Dendritic cell treated with granulocyte-macrophage colony-stimulating factor and Interleukin-4, amounts not matched to agents 40 ng/mL and 50 ng/mL, for 4 days (primary cell): ENCODE results near the gene EXOC3L2.
"Not testable (repeated sequence)": the region's sequence is repeated elsewhere in the genome, so short reads cannot be mapped to it uniquely, and the experiment has no call there.

Experiments
- H3K27ac Mint-ChIP-seq: one replicate; pipeline ENCODE4 v1.8.0; 2022; ENCODE audit warnings: mild to moderate bottlenecking, mixed read lengths
- H3K27me3 Mint-ChIP-seq: one replicate; pipeline ENCODE4 v1.8.0; 2022; ENCODE audit warnings: mild to moderate bottlenecking, mixed read lengths
- H3K36me3 Mint-ChIP-seq: one replicate; pipeline ENCODE4 v1.8.0; 2022; ENCODE audit warnings: low read depth, mixed read lengths
- H3K4me1 Mint-ChIP-seq: one replicate; pipeline ENCODE4 v1.8.0; 2022; ENCODE audit warnings: low read depth, mixed read lengths
- H3K4me3 Mint-ChIP-seq: one replicate; pipeline ENCODE4 v1.8.0; 2022; ENCODE audit warnings: mild to moderate bottlenecking, moderate library complexity, mixed read lengths
- H3K9me3 Mint-ChIP-seq: one replicate; pipeline ENCODE4 v1.8.0; 2022; ENCODE audit warnings: mixed read lengths
- intact Hi-C: fragments of 100-400 bp; cut with micrococcal nuclease; formaldehyde crosslinking; loops from one replicate; pipeline ENCODE4 v1.15.0; 2022

EXOC3L2 gene

GRCh38 chr19:45271098-45271734 is 26.0 kb upstream of the EXOC3L2 start:
- H3K4me1 Mint-ChIP-seq = no peaks in the 10 kb centered on the region
- H3K36me3 Mint-ChIP-seq = peaks cover 96% of the 10 kb centered on the region
- no peaks in the 10 kb centered on the region for H3K27me3 Mint-ChIP-seq
- H3K9me3 Mint-ChIP-seq = no peaks in the 10 kb centered on the region
- no peak overlapping the region for H3K27ac Mint-ChIP-seq
- intact Hi-C loops = no loop called here
- no peak overlapping the region for H3K4me3 Mint-ChIP-seq

GRCh38 chr19:45269939-45270338 is 24.7 kb upstream of the EXOC3L2 start:
- peaks cover 96% of the 10 kb centered on the region for H3K36me3 Mint-ChIP-seq
- intact Hi-C loops, H3K9me3 Mint-ChIP-seq, H3K27me3 Mint-ChIP-seq, H3K27ac Mint-ChIP-seq, H3K4me3 Mint-ChIP-seq, H3K4me1 Mint-ChIP-seq: not testable (repeated sequence)

DNA sequence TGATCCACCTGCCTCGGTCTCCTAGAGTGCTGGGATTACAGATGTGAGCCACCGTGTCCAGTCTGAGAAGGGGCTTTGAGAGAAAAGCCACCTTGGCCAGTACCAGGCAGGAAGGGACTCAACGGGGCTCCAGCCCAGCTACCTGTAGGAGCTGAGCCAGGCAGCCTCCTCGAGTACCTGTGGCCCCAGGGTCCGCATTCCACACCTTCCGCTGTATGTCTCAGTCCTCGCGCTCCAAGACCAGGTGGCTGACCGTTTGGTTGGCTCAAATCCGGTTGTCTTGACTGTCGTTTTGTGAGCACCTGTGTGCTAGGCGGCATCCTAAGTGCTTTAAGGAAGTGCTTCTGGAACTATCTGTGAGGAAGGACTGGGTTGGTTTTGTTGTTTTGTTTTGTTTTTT is 22.1 kb upstream of the EXOC3L2 start:
- Mint-ChIP-seq H3K4me1 (no peaks in the 10 kb centered on the region), H3K9me3 (no peaks in the 10 kb centered on the region), H3K27ac (no peak overlapping the region), H3K4me3 (no peak overlapping the region), H3K27me3 (no peaks in the 10 kb centered on the region), H3K36me3 (peaks cover 90% of the 10 kb centered on the region)
- intact Hi-C loops = no loop called here

DNA sequence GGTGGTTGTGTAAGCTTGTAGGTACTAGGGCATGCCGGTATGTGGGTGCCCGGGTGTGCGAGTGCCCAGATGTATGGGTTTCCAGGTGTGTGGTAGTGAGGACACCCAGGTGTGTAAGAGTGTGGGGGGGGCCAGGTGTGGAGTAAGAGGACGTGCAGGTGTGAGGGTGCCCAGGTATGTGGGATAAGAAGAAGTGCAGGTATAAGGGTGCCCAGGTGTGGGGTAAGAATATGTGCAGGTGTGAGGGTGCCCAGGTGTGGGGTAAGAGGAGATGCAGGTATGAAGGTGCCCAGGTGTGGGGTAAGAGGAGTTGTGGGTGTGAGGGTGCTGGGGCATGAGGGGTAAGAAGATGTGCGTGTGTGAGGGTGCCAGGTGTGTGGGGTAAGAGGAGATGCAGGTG is 20.2 kb upstream of the EXOC3L2 start:
- H3K27me3 Mint-ChIP-seq = no peaks in the 10 kb centered on the region
- no peak overlapping the region for H3K27ac Mint-ChIP-seq
- no peaks in the 10 kb centered on the region for H3K4me1 Mint-ChIP-seq
- intact Hi-C loops = no loop called here
- no peak overlapping the region for H3K4me3 Mint-ChIP-seq
- H3K36me3 Mint-ChIP-seq = peaks cover 71% of the 10 kb centered on the region
- no peaks in the 10 kb centered on the region for H3K9me3 Mint-ChIP-seq

DNA sequence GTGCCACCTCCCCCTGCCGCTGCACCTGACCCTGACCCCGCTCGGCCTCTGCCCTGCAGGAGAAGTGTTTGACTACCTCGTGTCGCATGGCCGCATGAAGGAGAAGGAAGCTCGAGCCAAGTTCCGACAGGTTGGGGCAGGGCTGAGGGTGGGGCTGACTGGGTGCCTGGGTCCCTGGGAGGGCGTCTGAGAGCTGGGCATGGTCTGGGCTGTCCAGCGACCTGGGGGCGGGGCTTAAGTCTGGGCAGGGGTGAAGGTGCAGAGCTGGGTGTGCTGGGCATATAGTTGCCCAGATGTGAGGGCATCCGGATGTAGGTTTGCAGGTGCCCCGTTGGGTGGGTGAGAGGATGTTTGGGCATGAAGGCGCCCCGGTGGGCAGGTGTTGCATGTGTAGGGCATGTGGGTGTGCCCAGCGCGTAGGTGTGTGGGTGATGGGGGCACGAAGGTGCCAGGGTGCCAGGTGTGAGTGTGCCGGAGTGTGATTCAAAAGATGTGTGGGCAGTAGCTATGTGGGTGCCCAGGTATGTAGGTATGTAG is 19.6 kb upstream of the EXOC3L2 start:
- intact Hi-C loops = no loop called here

GRCh38 chr19:45263013-45263412 is 17.8 kb upstream of the EXOC3L2 start:
- intact Hi-C loops = no loop called here
- Mint-ChIP-seq H3K4me1 (no peaks in the 10 kb centered on the region), H3K36me3 (peaks cover 61% of the 10 kb centered on the region), H3K27ac (no peak overlapping the region), H3K27me3 (no peaks in the 10 kb centered on the region), H3K4me3 (no peak overlapping the region), H3K9me3 (no peaks in the 10 kb centered on the region)

More for the DNA sequence above, 19.6 kb upstream of the EXOC3L2 start:
- Mint-ChIP-seq H3K27me3 (no peaks in the 10 kb centered on the region), H3K36me3 (peaks cover 66% of the 10 kb centered on the region), H3K4me3 (no peak overlapping the region), H3K9me3 (no peaks in the 10 kb centered on the region), H3K27ac (no peak overlapping the region), H3K4me1 (no peaks in the 10 kb centered on the region)

- intact Hi-C loops = no loop called here
- no peaks in the 10 kb centered on the region for H3K27me3 Mint-ChIP-seq
- H3K4me1 Mint-ChIP-seq = no peaks in the 10 kb centered on the region
- H3K4me3 Mint-ChIP-seq = no peak overlapping the region
- H3K36me3 Mint-ChIP-seq = peaks cover 59% of the 10 kb centered on the region
- H3K9me3 Mint-ChIP-seq = no peaks in the 10 kb centered on the region
- no peak overlapping the region for H3K27ac Mint-ChIP-seq
These were observed 17.4 kb upstream of the EXOC3L2 start for GRCh38 chr19:45262570-45262969.

DNA sequence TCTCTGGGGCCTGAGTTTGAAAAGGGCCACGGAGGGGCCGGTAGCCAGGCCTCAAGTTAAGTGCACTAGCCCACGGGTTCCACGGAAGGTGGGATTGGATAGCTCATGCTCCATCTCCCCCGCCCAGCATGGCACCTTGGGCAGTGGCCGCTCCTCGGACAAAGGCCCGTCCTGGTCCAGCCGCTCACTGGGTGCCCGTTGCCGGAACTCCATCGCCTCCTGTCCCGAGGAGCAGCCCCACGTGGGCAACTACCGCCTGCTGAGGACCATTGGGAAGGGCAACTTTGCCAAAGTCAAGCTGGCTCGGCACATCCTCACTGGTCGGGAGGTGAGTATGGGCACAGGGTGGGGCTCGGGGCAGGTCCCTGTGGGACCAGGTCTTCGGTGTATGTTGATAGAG is 13.7 kb upstream of the EXOC3L2 start:
- intact Hi-C loops = no loop called here

GRCh38 chr19:45256836-45257235 is 11.6 kb upstream of the EXOC3L2 start:
- intact Hi-C loops = no loop called here
- Mint-ChIP-seq H3K27me3 (no peaks in the 10 kb centered on the region), H3K36me3 (peaks cover 17% of the 10 kb centered on the region), H3K4me3 (no peak overlapping the region), H3K27ac (no peak overlapping the region), H3K9me3 (no peaks in the 10 kb centered on the region), H3K4me1 (peaks cover 33% of the 10 kb centered on the region)

More for the DNA sequence above, 13.7 kb upstream of the EXOC3L2 start:
- H3K36me3 Mint-ChIP-seq = peaks cover 26% of the 10 kb centered on the region
- H3K9me3 Mint-ChIP-seq = no peaks in the 10 kb centered on the region
- no peak overlapping the region for H3K27ac Mint-ChIP-seq
- no peak overlapping the region for H3K4me3 Mint-ChIP-seq
- H3K27me3 Mint-ChIP-seq = no peaks in the 10 kb centered on the region
- peaks cover 13% of the 10 kb centered on the region for H3K4me1 Mint-ChIP-seq

GRCh38 chr19:45255611-45256157 is 10.5 kb upstream of the EXOC3L2 start:
- H3K4me1 Mint-ChIP-seq = peaks cover 38% of the 10 kb centered on the region
- peak overlapping the region; percentile 14 for H3K27ac Mint-ChIP-seq
- intact Hi-C loops = no loop called here
- H3K36me3 Mint-ChIP-seq = peaks cover 20% of the 10 kb centered on the region
- H3K4me3 Mint-ChIP-seq = no peak overlapping the region
- H3K27me3 Mint-ChIP-seq = peaks cover 1% of the 10 kb centered on the region
- no peaks in the 10 kb centered on the region for H3K9me3 Mint-ChIP-seq

GRCh38 chr19:45254044-45254531 is 8.9 kb upstream of the EXOC3L2 start:
- H3K27me3 Mint-ChIP-seq = peaks cover 5% of the 10 kb centered on the region
- no peaks in the 10 kb centered on the region for H3K9me3 Mint-ChIP-seq
- H3K36me3 Mint-ChIP-seq = peaks cover 18% of the 10 kb centered on the region
- no peak overlapping the region for H3K4me3 Mint-ChIP-seq
- H3K4me1 Mint-ChIP-seq = peaks cover 41% of the 10 kb centered on the region
- intact Hi-C loops = loop anchor here (5.0 kb wide), 1 partner anchor 83 kb away; no protein-coding TSS in a partner anchor
- no peak overlapping the region for H3K27ac Mint-ChIP-seq

DNA sequence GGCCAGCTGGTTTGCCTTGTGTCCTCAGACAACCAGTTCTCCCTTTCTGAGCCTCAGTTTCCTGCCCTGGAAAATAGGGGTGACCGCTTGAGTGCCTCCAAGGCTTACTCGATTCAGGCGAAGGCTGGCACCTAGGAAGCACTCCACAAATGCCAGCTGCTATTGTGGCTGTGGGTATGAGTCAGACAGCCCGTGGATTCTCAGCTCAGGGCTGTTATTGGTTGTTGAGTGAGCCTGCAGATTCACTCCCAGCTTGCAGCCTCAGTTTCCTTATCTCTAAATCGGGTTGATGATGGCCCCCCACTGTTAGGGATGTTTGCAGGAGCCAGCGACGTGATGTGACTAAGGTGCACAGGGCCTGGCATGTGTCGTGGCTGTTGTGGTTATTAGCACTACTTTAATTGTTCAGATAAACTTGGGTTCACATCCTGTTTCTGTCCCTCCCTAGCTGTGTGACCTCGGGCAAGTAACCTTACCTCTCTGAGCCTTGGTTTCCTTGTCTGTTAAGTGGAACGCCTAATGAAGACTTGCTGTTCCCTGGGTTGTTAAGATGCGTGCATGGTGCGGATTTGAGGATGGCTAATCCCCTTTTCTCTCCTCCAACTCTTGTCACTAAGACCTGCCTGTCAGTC is 8.3 kb upstream of the EXOC3L2 start:
- H3K27ac Mint-ChIP-seq = peak overlapping the region; percentile 86

GRCh38 chr19:45251452-45252354 is 6.5 kb upstream of the EXOC3L2 start:
- Mint-ChIP-seq H3K36me3 (peaks cover 7% of the 10 kb centered on the region), H3K27me3 (peaks cover 5% of the 10 kb centered on the region), H3K27ac (peak overlapping the region; percentile 86), H3K9me3 (no peaks in the 10 kb centered on the region), H3K4me3 (peak overlapping the region; percentile 85), H3K4me1 (peaks cover 41% of the 10 kb centered on the region)
- intact Hi-C loops = loop anchor here (5.0 kb wide), 1 partner anchor 86 kb away; no protein-coding TSS in a partner anchor

More for the DNA sequence above, 8.3 kb upstream of the EXOC3L2 start:
- Mint-ChIP-seq H3K27me3 (peaks cover 5% of the 10 kb centered on the region), H3K36me3 (peaks cover 12% of the 10 kb centered on the region), H3K4me1 (peaks cover 41% of the 10 kb centered on the region), H3K4me3 (no peak overlapping the region), H3K9me3 (no peaks in the 10 kb centered on the region)
- intact Hi-C loops = loop anchor here (5.0 kb wide), 1 partner anchor 84 kb away; no protein-coding TSS in a partner anchor
